Natural killer cell (primary cell): ENCODE data around the gene BLID. TPM values are rescaled to one million over a fixed set of nuclear protein-coding genes. Genes with fewer than 3 reads are reported as not detected.

ENCODE experiments used
- ATAC-seq, 3 donors: fragments of 150-1000 bp in 2 of 3; fragments of 200-7000 bp in 1 of 3; cut with Tn5 transposase; 1 replicate in 1 of 3; 2 replicates in 2 of 3; pipeline ENCODE4 v1.10.0; 2021; ENCODE audit warnings: mild to moderate bottlenecking in 2 of 3, moderate library complexity in 2 of 3
- DNase-seq, 2 donors: peaks; one replicate each; pipeline versions ENCODE4 v3.0.0 to v3.0.0-alpha.2; 2013 to 2021; ENCODE audit warnings: mixed read lengths in 1 of 2
- H3K27ac ChIP-seq: one replicate; pipeline ENCODE4 v1.5.1; 2013; ENCODE audit warnings: mild to moderate bottlenecking, low read length
- H3K27me3 ChIP-seq: one replicate; pipeline ENCODE4 v1.6.1; 2013; ENCODE audit warnings: low read length; ENCODE audit not compliant: control insufficient read depth, insufficient read depth
- H3K36me3 ChIP-seq: one replicate; pipeline ENCODE4 v1.6.1; 2013; ENCODE audit warnings: low read length; ENCODE audit not compliant: control insufficient read depth, insufficient read depth
- H3K4me1 ChIP-seq: one replicate; pipeline ENCODE4 v1.6.1; 2013; ENCODE audit warnings: low read length; ENCODE audit not compliant: control insufficient read depth, insufficient read depth
- H3K4me3 ChIP-seq: one replicate; pipeline ENCODE4 v1.5.1; 2013; ENCODE audit warnings: low read length
- H3K9me3 ChIP-seq: one replicate; pipeline ENCODE4 v1.6.1; 2013; ENCODE audit warnings: low read length; ENCODE audit not compliant: control insufficient read depth, insufficient read depth
- H3K27ac Mint-ChIP-seq, 2 donors: one replicate each; pipeline ENCODE4 v1.8.0; 2022; ENCODE audit warnings: mild to moderate bottlenecking in 2 of 2, mixed read lengths in 2 of 2, moderate library complexity in 1 of 2
- H3K27me3 Mint-ChIP-seq, 2 donors: one replicate each; pipeline ENCODE4 v1.8.0; 2022; ENCODE audit warnings: low read depth in 2 of 2, mixed read lengths in 2 of 2
- H3K36me3 Mint-ChIP-seq: one replicate; pipeline ENCODE4 v1.8.0; 2022; ENCODE audit warnings: mixed read lengths
- H3K4me1 Mint-ChIP-seq, 2 donors: one replicate each; pipeline ENCODE4 v1.8.0; 2022; ENCODE audit warnings: mixed read lengths in 2 of 2
- H3K4me3 Mint-ChIP-seq: one replicate; pipeline ENCODE4 v1.8.0; 2022; ENCODE audit warnings: mild to moderate bottlenecking, moderate library complexity, mixed read lengths
- H3K9me3 Mint-ChIP-seq, 2 donors: one replicate each; pipeline ENCODE4 v1.8.0; 2022; ENCODE audit warnings: mixed read lengths in 2 of 2
- CTCF ChIP-seq: fragments of 200-600 bp; IDR thresholded peaks from one replicate; pipeline ENCODE4 v1.8.0; 2022; ENCODE audit warnings: antibody characterized with exemption
- WGBS: methylation state at CpG from one replicate; pipeline ENCODE4 v1.1.7; 2013; ENCODE audit warnings: missing lambda C conversion rate; ENCODE audit not compliant: insufficient coverage; 5-methylcytosine and 5-hydroxymethylcytosine counted together
- intact Hi-C: fragments of 100-400 bp; cut with micrococcal nuclease; formaldehyde crosslinking; loops from one replicate; pipeline ENCODE4 v1.14.2; 2022
- total RNA-seq, 4 donors: library from RNA; stranded (reverse); fragments of 120-200 nt in 1 of 4; gene quantifications; one replicate each; pipeline versions ENCODE4 v1.2.3 to v1.2.4, GENCODE V29; 2013 to 2022

The BLID gene
- total RNA-seq, 3 donors from 2014 or later (not counting 1 experiment from before 2014, with no cell fraction given), result not detected

GRCh38 chr11:122158171-122158570 lies 42.2 kb upstream of the BLID start:
- peaks cover 17 to 19% of the 10 kb centered on the region in 2 donors for H3K27me3 Mint-ChIP-seq
- TF ChIP-seq CTCF, result no peak

GRCh38 chr11:122157653-122158161 lies 41.7 kb upstream of the BLID start:
- intact Hi-C loops, result no loop called here
- H3K27ac Mint-ChIP-seq, result no peak overlapping the region
- Histone ChIP-seq H3K9me3 (no peaks in the 10 kb centered on the region), H3K4me3 (no peak overlapping the region), H3K27me3 (no peaks in the 10 kb centered on the region), H3K27ac (no peak overlapping the region), H3K4me1 (peaks cover 3% of the 10 kb centered on the region), H3K36me3 (no peaks in the 10 kb centered on the region)
- DNase-seq, result no peak
- TF ChIP-seq CTCF, result no peak
- no peaks in the 10 kb centered on the region for H3K36me3 Mint-ChIP-seq
- peak in 1 of 3 donors; percentile 37 for ATAC-seq
- H3K27me3 Mint-ChIP-seq, result peaks cover 17 to 19% of the 10 kb centered on the region in 2 donors
- peaks cover 18 to 20% of the 10 kb centered on the region in 2 donors for H3K4me1 Mint-ChIP-seq
- no peaks in the 10 kb centered on the region for H3K9me3 Mint-ChIP-seq
- H3K4me3 Mint-ChIP-seq, result peak overlapping the region; percentile 65
- WGBS, result 0% methylated on average over 1 of the region's 4 CpGs

More at GRCh38 chr11:122158171-122158570, 42.2 kb upstream of the BLID start:
- intact Hi-C loops, result no loop called here
- no peak overlapping the region for H3K4me3 ChIP-seq
- Mint-ChIP-seq H3K36me3 (no peaks in the 10 kb centered on the region), H3K27ac (no peak overlapping the region), H3K4me3 (no peak overlapping the region), H3K4me1 (peaks cover 18 to 20% of the 10 kb centered on the region in 2 donors), H3K9me3 (no peaks in the 10 kb centered on the region)
- no peak for ATAC-seq
- no peaks in the 10 kb centered on the region for H3K9me3 ChIP-seq
- whole genome bisulfite sequencing, result 93% methylated on average over 2 of the region's 4 CpGs
- DNase-seq, result no peak
- no peaks in the 10 kb centered on the region for H3K36me3 ChIP-seq
- peaks cover 3% of the 10 kb centered on the region for H3K4me1 ChIP-seq
- no peaks in the 10 kb centered on the region for H3K27me3 ChIP-seq
- no peak overlapping the region for H3K27ac ChIP-seq

GRCh38 chr11:122156940-122157382 lies 40.9 kb upstream of the BLID start:
- ATAC-seq (no peak), DNase-seq (no peak)
- Histone ChIP-seq H3K27me3 (no peaks in the 10 kb centered on the region), H3K36me3 (no peaks in the 10 kb centered on the region), H3K4me1 (peaks cover 3% of the 10 kb centered on the region), H3K4me3 (no peak overlapping the region), H3K27ac (no peak overlapping the region), H3K9me3 (no peaks in the 10 kb centered on the region)
- no peak for TF ChIP-seq CTCF
- Mint-ChIP-seq H3K36me3 (no peaks in the 10 kb centered on the region), H3K27ac (no peak overlapping the region), H3K4me3 (peak overlapping the region; percentile 65), H3K9me3 (no peaks in the 10 kb centered on the region), H3K4me1 (peaks cover 18 to 20% of the 10 kb centered on the region in 2 donors), H3K27me3 (peaks cover 22 to 24% of the 10 kb centered on the region in 2 donors)
- intact Hi-C loops, result no loop called here
- 91% methylated on average over 6 of the region's 7 CpGs for WGBS
